Colon (tissue), 2 donors: ENCODE results near the gene PCMTD2.

Experiments used
- FAIRE-seq: peaks from 2 replicates; lab custom pipeline; 2012; peaks lifted over from hg19 to GRCh38; lab: Jason Lieb, UNC
- donor health status: control.
- donor health status: control.

PCMTD2 gene

DNA sequence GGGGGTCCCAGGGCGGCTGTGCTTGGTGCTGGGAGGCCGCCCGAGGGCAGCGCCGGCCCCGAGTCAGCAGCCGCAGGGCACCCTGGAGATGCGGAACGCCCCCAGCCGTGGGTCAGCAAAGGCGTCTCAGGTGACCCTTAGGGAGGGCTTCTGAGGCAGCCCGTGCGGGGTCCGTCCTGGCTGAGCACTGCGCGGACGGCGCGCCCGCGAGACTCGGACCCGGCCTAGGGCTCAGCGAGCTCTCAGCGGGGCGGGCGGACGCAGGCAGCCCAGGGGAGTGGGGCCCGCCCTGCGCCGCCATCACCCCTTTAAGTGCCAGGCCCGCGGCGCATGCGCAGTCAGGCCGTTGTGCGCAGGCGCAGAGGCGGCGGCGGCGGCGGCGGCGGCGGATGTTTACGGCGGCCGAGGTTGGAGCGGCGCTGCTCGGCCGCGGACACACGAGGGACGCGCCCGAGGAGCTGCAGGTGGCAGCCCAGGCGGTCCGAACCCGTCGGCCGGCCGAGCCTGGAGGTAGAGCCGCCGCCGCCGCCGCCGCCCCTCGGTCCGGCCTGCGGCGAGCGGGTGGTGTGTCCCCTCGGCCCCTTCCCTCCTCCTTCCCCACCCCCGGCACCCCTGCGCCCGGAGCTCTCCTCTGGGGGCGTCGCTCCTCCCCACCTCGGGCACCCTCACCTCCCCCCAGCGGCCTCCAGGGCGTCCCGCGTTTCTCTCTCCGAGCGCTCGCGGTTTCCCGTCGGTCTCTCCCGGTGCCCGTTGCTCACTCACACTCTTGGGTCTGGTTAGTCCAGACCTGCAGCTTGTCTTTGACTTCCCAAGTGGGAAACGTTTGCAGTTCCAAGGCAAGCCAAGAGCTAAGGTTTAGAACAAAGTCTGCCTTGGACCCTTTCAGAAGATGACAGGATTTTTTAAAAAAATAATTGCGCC lies at the start of gene PCMTD2:
Gene PCMTD2, plus strand, starts transcription at position 388 of the 921 bp plus-strand sequence. CDS start 4,218 bp downstream, outside the sequence.
- FAIRE-seq, result no peak

GRCh38 chr20:64206614-64207013 lies 48.9 kb upstream of the PCMTD2 start:
- FAIRE-seq, result no peak

DNA sequence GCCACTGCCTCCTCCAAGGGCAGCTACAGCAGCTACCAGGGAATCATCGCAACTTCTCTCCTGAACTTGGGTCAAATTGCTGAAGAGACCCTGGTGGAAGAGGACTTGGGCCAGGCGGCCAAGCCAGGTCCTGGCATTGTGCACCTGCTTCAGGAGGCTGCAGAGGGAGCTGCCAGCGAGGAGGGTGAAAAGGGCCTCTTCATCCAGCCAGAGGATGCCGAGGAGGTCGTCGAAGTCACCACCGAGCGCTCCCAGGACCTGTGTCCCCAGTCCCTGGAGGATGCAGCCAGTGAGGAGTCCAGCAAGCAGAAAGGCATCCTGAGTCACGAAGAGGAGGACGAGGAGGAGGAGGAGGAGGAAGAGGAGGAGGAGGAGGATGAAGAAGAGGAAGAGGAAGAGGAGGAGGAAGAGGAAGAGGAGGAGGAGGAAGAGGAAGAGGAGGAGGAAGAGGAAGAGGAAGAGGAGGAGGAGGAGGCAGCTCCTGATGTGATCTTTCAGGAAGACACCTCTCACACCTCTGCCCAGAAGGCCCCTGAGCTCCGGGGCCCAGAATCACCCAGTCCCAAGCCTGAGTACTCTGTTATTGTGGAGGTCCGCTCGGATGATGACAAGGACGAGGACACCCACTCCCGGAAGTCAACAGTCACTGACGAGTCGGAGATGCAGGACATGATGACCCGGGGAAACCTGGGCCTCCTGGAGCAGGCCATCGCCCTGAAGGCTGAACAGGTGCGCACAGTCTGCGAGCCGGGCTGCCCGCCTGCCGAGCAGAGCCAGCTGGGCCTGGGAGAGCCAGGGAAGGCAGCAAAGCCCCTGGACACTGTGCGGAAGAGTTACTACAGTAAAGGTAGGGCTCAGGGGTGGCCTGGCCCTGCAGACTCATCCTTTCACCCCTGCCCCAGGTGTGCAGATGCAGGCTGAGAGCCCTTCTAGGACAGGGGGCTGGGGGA lies 47.6 kb upstream of the PCMTD2 start:
- no peak for FAIRE-seq

DNA sequence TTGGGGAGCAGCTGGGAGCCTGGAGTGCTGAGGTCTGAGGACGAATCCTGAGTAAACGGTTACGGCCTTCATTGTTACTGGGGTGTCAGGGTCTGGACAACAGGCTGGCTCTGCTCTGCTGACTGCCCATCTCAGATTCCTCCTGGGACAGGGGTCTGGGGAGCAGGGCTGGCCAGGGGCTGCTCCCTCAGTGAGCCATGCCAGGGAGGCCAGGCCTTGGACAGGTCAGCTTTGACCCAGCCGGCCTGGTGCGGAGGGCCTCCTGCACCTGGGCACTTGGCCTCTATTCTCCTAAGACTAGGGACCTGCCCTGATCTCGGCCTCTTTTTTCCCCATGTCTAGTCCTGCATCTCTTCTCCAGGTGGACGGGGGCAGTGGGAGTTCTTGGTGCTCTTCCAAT lies 46.4 kb upstream of the PCMTD2 start:
- no peak for FAIRE-seq

DNA sequence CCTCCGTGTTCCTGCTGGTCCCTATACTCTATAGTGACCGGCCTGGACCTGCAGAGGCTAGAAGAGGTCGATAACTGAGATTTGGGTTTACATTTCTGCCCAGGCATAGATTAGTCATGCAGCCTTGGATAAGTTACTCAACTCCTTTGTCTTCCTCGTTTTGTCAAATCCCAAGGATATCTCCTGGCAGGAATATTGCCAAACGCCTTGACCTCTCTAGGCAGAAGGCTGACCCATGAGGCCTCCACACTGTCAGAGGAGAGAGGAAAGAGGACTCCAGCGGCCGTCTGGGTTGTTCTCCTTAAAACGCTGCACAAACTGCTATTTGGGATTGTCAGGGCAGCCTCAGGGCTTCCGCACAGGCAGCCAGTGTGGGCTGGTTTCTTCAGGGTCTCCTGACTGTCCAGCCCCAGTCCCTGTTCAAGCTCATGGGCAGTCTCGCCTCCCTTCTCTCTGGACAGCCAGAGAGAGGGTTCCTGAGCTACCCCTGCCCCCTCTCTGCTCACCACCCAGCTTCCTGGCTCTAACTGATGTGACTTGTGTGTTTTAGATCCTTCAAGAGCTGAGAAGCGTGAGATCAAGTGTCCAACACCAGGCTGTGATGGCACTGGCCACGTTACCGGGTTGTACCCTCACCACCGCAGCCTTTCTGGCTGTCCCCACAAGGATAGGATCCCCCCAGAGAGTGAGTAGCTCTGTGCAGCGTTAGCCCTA lies 44.7 kb upstream of the PCMTD2 start:
- no peak for FAIRE-seq

- FAIRE-seq, result no peak
Measured at GRCh38 chr20:64211874-64212658, 43.5 kb upstream of the PCMTD2 start.

GRCh38 chr20:64212755-64213154 lies 42.8 kb upstream of the PCMTD2 start:
- no peak for FAIRE-seq

- no peak for FAIRE-seq
Measured at GRCh38 chr20:64214113-64214512, 41.4 kb upstream of the PCMTD2 start.

- no peak for FAIRE-seq
Measured at GRCh38 chr20:64214952-64215351, 40.6 kb upstream of the PCMTD2 start.

DNA sequence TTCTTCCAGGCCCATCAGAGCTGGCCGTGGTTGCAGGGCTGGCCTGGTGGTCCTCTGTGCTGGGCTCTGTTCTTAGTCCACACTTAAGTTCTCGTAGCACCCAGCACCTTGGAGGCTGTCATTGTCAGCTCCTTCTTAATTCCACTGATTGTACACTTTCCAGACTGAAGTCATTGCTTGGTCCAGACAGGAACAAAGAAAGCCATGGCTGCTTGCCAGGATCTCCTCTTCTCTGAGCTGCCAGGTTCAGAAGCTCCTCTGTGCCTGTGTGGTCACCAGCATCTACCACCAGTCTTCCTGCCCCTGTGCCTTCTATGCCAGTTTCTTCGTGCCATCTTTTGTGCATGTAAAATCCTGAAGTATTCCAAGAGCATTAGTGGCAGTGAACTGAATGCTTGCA lies 39.5 kb upstream of the PCMTD2 start:
- no peak for FAIRE-seq

DNA sequence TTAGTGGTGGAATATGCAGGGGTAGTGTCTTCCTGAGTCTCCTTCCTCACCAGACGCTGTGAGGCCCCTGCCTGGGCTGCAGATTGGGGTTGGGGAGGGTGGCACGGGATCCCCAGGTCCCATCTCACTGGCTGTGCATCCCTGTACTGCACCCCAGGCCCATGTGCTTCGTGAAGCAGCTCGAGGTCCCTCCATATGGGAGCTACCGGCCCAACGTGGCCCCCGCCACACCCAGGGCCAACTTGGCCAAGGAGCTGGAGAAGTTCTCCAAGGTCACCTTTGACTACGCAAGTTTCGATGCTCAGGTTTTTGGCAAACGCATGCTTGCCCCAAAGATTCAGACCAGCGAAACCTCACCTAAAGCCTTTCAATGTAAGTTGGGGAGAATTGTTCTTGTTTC lies 38.6 kb upstream of the PCMTD2 start:
- no peak for FAIRE-seq

- FAIRE-seq, result no peak
Measured at GRCh38 chr20:64217539-64218221, 37.9 kb upstream of the PCMTD2 start.

DNA sequence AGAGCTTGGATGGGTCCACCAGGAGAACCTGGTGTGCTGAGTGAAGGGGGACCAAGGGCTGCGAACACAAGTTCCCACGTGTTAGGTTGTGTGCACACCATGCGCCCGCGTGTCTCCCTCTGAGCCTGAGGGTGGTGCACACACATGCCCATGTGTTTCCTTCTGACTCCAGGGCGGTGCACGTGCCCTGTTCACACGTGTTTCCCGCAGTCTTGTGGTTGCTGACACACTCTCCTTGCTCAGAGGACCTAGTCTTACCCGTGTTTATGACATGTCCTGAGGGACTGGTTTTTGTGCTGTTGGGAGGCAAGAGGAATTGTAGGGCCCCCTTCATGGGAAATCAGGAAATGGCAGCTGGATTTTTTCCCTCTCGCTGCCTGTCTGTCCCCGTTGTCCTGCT lies 36.3 kb upstream of the PCMTD2 start:
- FAIRE-seq, result no peak

- FAIRE-seq, result no peak
Measured at GRCh38 chr20:64219730-64220129, 35.8 kb upstream of the PCMTD2 start.

GRCh38 chr20:64220420-64220819 lies 35.1 kb upstream of the PCMTD2 start:
- no peak for FAIRE-seq

DNA sequence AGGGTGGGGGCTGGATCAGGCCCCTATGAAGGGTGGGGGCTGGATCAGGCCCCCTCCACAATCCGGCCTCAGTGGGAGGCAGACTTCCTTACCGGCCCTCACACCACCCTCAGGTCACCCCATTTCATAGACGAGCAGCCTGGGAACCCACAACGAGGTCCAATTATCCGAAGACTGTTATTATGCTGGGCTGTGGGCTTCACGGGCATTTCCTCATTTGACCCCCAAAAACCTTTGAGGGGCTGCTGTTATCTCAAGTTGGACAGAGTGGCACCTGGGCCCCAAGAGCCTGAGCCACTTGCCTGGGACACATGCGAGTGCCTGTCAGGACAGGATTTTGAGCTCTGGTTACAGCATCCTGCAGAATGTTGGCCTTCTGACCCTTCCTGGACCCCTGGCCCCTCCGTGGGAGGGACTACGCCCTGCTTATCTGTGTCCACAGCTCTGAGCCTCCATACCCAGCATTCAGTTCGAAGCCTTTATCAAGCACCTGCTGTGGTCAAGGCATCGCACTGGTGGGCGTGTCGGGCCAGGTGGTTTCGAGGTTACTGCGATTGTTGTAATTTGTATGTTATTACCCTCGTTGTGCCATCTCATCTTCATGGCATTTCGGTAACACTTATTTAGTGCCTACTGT lies 34.5 kb upstream of the PCMTD2 start:
- no peak for FAIRE-seq

DNA sequence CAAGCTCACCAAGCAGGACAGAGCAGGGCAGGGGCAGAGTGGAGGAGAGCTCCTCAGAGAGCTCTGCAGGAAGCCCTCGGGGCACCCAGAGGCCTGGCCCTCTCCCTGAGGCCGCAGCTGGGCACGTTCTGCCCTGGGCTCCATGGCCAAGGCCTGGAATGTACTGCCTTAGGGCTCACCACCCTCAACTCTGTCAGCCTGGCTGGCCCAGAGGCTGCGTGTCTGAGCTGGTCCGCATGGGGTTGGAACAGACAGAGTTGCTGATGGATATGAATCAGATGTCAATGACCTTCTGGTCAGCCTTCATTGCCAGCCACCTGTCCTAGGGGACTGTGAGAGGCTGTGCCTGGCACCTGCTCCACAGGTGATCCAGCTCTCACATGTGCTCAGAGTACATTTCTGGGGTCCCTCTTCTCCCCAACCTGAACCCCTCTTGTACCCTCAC lies 33.2 kb upstream of the PCMTD2 start:
- no peak for FAIRE-seq

DNA sequence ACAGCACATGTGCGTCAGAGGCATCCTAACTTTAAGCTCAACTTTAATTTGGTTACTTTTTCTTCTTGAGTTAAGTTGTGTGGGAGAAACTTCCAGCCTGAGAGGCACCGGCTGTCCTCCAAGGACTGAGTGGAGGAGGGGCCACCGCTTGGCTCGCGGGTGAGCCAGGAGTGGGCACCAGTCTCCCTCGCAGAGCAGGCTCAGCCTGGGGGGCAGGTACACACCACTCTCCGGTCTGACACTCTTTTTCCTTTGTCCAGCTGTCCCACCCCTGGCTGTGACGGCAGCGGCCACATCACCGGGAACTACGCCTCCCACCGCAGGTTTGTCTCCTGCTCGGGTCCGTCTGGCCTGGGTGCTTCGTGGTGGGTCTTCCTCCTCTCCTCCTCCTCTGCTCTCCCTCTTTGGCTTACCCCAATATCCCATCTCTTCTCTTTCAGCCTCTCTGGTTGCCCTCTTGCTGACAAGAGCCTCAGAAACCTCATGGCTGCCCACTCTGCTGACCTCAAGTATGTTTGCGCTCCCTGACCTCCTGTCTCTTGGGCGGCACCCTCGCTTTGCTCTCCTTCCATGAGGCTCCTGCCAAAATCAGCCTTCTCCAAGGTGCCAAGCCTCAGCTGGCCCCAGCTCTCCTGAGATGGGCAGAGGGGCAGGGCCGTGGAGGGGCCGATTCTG lies 32.6 kb upstream of the PCMTD2 start:
- FAIRE-seq, result no peak

DNA sequence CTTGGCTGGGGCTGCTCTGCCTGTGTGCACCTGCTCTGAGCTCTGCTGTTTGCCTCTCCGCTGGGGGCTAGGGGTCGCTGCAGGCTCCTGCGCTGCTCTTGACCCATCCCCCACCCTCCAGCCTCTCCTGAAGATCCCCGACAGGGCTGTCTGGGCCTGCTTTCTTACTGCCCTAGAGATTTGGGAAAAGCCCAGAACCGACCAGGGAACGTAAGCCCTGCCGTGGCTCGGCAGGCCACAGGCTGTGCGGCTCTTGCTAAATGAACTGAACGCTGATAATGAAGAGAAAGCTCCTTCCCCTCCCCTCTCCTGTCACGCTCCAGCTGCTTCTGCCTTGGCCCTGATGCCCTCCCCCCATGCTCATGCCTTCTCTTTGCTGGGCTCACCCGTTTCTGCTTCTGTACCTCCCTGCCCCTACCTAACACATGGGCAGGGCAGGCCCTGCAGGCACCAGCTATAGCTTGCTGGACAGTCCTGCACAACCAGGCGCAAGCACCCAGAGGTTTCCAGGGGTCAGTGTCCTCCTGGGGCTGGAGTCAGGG lies 32.0 kb upstream of the PCMTD2 start:
- FAIRE-seq, result no peak
